Progenitor cell of endocrine pancreas (in vitro differentiated cells): Measurements from ENCODE around the gene SPHKAP. TPM values are rescaled to one million over a fixed set of nuclear protein-coding genes. Genes with fewer than 3 reads are reported as not detected.
"Not testable (repeated sequence)": the region's sequence is repeated elsewhere in the genome, so short reads cannot be mapped to it uniquely, and the experiment has no call there.

ENCODE experiments used
- DNase-seq: peaks from one replicate; pipeline ENCODE4 v3.0.0; 2021; ENCODE audit warnings: low spot score; ENCODE audit not compliant: unreplicated experiment
- H3K27ac Mint-ChIP-seq: 2 replicates; pipeline ENCODE4 v1.8.0; 2021; ENCODE audit warnings: mild to moderate bottlenecking, moderate library complexity, mixed read lengths
- H3K27me3 Mint-ChIP-seq: 2 replicates; pipeline ENCODE4 v1.8.0; 2021; ENCODE audit warnings: mixed read lengths
- H3K36me3 Mint-ChIP-seq: 2 replicates; pipeline ENCODE4 v1.8.0; 2022; ENCODE audit warnings: mixed read lengths; ENCODE audit not compliant: insufficient read depth
- H3K4me1 Mint-ChIP-seq: 2 replicates; pipeline ENCODE4 v1.8.0; 2021; ENCODE audit warnings: low read depth, mixed read lengths
- H3K4me3 Mint-ChIP-seq: 2 replicates; pipeline ENCODE4 v1.8.0; 2021; ENCODE audit warnings: low read depth, mild to moderate bottlenecking, moderate library complexity, mixed read lengths
- H3K9me3 Mint-ChIP-seq: 2 replicates; pipeline ENCODE4 v1.8.0; 2021; ENCODE audit warnings: low read depth, mixed read lengths
- CTCF ChIP-seq: fragments of 200-600 bp; sonication (generic); IDR thresholded peaks from one replicate; pipeline ENCODE4 v1.5.0; 2021; ENCODE audit warnings: antibody characterized with exemption, mild to moderate bottlenecking; ENCODE audit not compliant: unreplicated experiment
- total RNA-seq: library from RNA; stranded (reverse); gene quantifications from 2 replicates; pipeline ENCODE4 v1.2.1, GENCODE V29; 2021

The SPHKAP gene
- total RNA-seq, 1 donor from 2014 or later = 0.07 TPM

GRCh38 chr2:227971619-227972230, 209.8 kb downstream of the SPHKAP start:
- DNase-seq = no peak
- Mint-ChIP-seq H3K36me3 (no peaks in the 10 kb centered on the region), H3K27me3 (no peaks in the 10 kb centered on the region), H3K27ac (no peak overlapping the region), H3K4me3 (no peak overlapping the region), H3K9me3 (no peaks in the 10 kb centered on the region), H3K4me1 (no peaks in the 10 kb centered on the region)
- TF ChIP-seq CTCF = no peak

GRCh38 chr2:227960317-227960716, 221.2 kb downstream of the SPHKAP start:
- Mint-ChIP-seq H3K27ac (no peak overlapping the region), H3K36me3 (no peaks in the 10 kb centered on the region), H3K27me3 (no peaks in the 10 kb centered on the region), H3K9me3 (peaks cover 6% of the 10 kb centered on the region), H3K4me3 (no peak overlapping the region), H3K4me1 (peaks cover 2% of the 10 kb centered on the region)
- TF ChIP-seq CTCF = no peak
- DNase-seq = no peak

GRCh38 chr2:227942965-227943364, 238.5 kb downstream of the SPHKAP start:
- no peaks in the 10 kb centered on the region for H3K27me3 Mint-ChIP-seq
- no peak for DNase-seq
- TF ChIP-seq CTCF = no peak
- no peak overlapping the region for H3K27ac Mint-ChIP-seq
- H3K36me3 Mint-ChIP-seq = no peaks in the 10 kb centered on the region
- H3K4me1 Mint-ChIP-seq = peaks cover 2% of the 10 kb centered on the region
- H3K4me3 Mint-ChIP-seq = no peak overlapping the region
- H3K9me3 Mint-ChIP-seq = peaks cover 6% of the 10 kb centered on the region

GRCh38 chr2:227942021-227942420, 239.5 kb downstream of the SPHKAP start:
- no peak for TF ChIP-seq CTCF
- H3K27ac Mint-ChIP-seq = no peak overlapping the region
- peaks cover 2% of the 10 kb centered on the region for H3K4me1 Mint-ChIP-seq
- peaks cover 6% of the 10 kb centered on the region for H3K9me3 Mint-ChIP-seq
- H3K27me3 Mint-ChIP-seq = no peaks in the 10 kb centered on the region
- H3K36me3 Mint-ChIP-seq = no peaks in the 10 kb centered on the region
- no peak for DNase-seq
- H3K4me3 Mint-ChIP-seq = no peak overlapping the region

- Mint-ChIP-seq H3K4me3 (no peak overlapping the region), H3K27ac (peak overlapping the region; percentile 73), H3K9me3 (no peaks in the 10 kb centered on the region), H3K27me3 (peaks cover 3% of the 10 kb centered on the region), H3K4me1 (peaks cover 2% of the 10 kb centered on the region), H3K36me3 (no peaks in the 10 kb centered on the region)
- no peak for DNase-seq
- peak; percentile 66 for TF ChIP-seq CTCF
Measured at GRCh38 chr2:227939271-227940027, 242.0 kb downstream of the SPHKAP start.

- H3K4me3 Mint-ChIP-seq, H3K9me3 Mint-ChIP-seq, H3K27ac Mint-ChIP-seq, H3K4me1 Mint-ChIP-seq, H3K36me3 Mint-ChIP-seq, DNase-seq: not testable (repeated sequence)
- peaks cover 11% of the 10 kb centered on the region for H3K27me3 Mint-ChIP-seq
Measured at GRCh38 chr2:227936249-227936648, 245.2 kb downstream of the SPHKAP start.
